Pancreas (tissue), 10 donors: Measurements from ENCODE around the gene IGFL3. TPM values are rescaled to one million over a fixed set of nuclear protein-coding genes. Genes with fewer than 3 reads are reported as not detected.
A peak's percentile ranks its signal among the peaks of the same experiment; 100 is the strongest.

Source experiments
- ATAC-seq, 4 donors: fragments of 200-7000 bp; cut with Tn5 transposase; one replicate each; pipeline versions ENCODE4 v1.8.0 to v1.9.1; 2020; ENCODE audit warnings: mild to moderate bottlenecking in 4 of 4, moderate library complexity in 4 of 4
- DNase-seq, 6 donors: peaks; one replicate each; pipeline ENCODE4 v3.0.0-alpha.2; 2020
- FAIRE-seq: peaks from 2 replicates; lab custom pipeline; 2012; peaks lifted over from hg19 to GRCh38; lab: Jason Lieb, UNC
- H3K27ac ChIP-seq, 4 donors: fragments of 200-600 bp; sonication (generic); 1 replicate in 3 of 4; 2 replicates in 1 of 4; pipeline versions ENCODE4 v1.5.0 to v1.8.0; 2020
- H3K27me3 ChIP-seq, 4 donors: fragments of 200-600 bp; one replicate each; pipeline ENCODE4 v1.8.0; 2021
- H3K36me3 ChIP-seq, 3 donors: fragments of 200-600 bp; sonication (generic) in 1 of 3; one replicate each; pipeline versions ENCODE4 v1.5.0 to v1.8.0; 2020 to 2021
- H3K4me1 ChIP-seq, 3 donors: fragments of 200-600 bp; one replicate each; pipeline ENCODE4 v1.8.0; 2021
- H3K4me3 ChIP-seq, 4 donors: fragments of 200-600 bp; sonication (generic) in 2 of 4; one replicate each; pipeline versions ENCODE4 v1.5.0 to v1.8.0; 2020 to 2021
- H3K9me3 ChIP-seq, 4 donors: fragments of 200-600 bp; one replicate each; pipeline ENCODE4 v1.8.0; 2021
- WGBS, 2 donors: extraction: QIAGEN DNeasy Blood & Tissue Kit; methylation state at CpG; one replicate each; pipeline ENCODE4 v1.1.7; 2013; 5-methylcytosine and 5-hydroxymethylcytosine counted together
- intact Hi-C, 3 donors: fragments of 100-400 bp; cut with DNase I; formaldehyde crosslinking; loops; one replicate each; pipeline versions ENCODE4 v1.11.1 to v1.14.2; 2022
- polyA plus RNA-seq, 2 donors: library from polyadenylated mRNA; stranded (reverse); fragments of 200-250 nt; gene quantifications; one replicate each; pipeline ENCODE4 v1.2.3, GENCODE V29; 2013
- total RNA-seq, 6 donors: library from RNA; stranded (reverse); fragmentation: NEBNext Ultra II Directional in 4 of 6; extraction: Animal tissue kit (Norgen Biotek cat#: 25700) in 4 of 6; gene quantifications; one replicate each; pipeline versions ENCODE4 v1.2.1 to v1.2.4, GENCODE V29; 2021 to 2023
- TF ChIP-seq, protein P1 (sequence below), 4 donors: fragments of 200-600 bp; sonication (generic) in 3 of 4; IDR thresholded peaks; one replicate each; pipeline versions ENCODE4 v1.5.0 to v1.8.0; 2021; ENCODE audit warnings: antibody characterized with exemption in 4 of 4
- donor health status: healthy with polysubstance abuse.
- donor health status: DM: no; HTN: no; CAD: no; lungs with moderate emphysema.
- donor health status: DM: no; HTN: no; CAD: no.
- donor health status: control.
- donor health status: control.
- donor health status: Bipolar disorder and iron deficiency.
- donor health status: DM: yes; HTN: yes; CAD: no.
- donor health status: DM: no; HTN: no; CAD: no.
- donor health status: DM: no; HTN: no; CAD: no.
- donor health status: DM: yes; HTN: yes; CAD: no.

IGFL3 gene
- total and polyA plus RNA-seq, 8 donors, result not detected

DNA sequence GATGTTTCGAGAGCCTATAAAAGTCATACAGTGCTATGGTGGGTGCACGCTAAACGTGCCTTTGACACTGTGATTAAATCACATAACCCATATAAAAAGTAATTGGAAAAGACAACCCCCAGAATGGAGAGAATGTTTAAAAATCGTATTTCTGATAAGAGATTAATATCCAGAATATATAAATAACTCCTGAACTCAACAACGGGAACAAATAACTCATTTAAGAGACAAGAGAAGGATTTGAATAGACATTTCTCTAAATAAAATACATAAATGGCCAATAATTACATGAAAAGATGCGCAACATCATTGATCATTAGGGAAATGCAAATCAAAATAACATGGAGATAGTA, 46.7 kb downstream of the IGFL3 start:
- intact Hi-C loops, result no loop called here
- no peaks in the 10 kb centered on the region for H3K36me3 ChIP-seq
- 14 to 16% methylated on average over 6 of the region's 6 CpGs for WGBS, 2 donors
- no peaks in the 10 kb centered on the region for H3K9me3 ChIP-seq
- TF ChIP-seq, protein P1, sequence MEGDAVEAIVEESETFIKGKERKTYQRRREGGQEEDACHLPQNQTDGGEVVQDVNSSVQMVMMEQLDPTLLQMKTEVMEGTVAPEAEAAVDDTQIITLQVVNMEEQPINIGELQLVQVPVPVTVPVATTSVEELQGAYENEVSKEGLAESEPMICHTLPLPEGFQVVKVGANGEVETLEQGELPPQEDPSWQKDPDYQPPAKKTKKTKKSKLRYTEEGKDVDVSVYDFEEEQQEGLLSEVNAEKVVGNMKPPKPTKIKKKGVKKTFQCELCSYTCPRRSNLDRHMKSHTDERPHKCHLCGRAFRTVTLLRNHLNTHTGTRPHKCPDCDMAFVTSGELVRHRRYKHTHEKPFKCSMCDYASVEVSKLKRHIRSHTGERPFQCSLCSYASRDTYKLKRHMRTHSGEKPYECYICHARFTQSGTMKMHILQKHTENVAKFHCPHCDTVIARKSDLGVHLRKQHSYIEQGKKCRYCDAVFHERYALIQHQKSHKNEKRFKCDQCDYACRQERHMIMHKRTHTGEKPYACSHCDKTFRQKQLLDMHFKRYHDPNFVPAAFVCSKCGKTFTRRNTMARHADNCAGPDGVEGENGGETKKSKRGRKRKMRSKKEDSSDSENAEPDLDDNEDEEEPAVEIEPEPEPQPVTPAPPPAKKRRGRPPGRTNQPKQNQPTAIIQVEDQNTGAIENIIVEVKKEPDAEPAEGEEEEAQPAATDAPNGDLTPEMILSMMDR (IDR thresholded peaks at IDR 0.05), result no peak
- no peak for DNase-seq
- peaks cover 0 to 6% (median 0%) of the 10 kb centered on the region in 3 donors for H3K4me1 ChIP-seq
- FAIRE-seq, result peak; percentile 20
- H3K27me3 ChIP-seq, result peaks cover 0 to 26% (median 10%) of the 10 kb centered on the region in 4 donors
- ATAC-seq, result no peak
- peak overlapping the region in 1 of 4 donors; percentile 39 for H3K4me3 ChIP-seq
- H3K27ac ChIP-seq, result no peak overlapping the region

DNA sequence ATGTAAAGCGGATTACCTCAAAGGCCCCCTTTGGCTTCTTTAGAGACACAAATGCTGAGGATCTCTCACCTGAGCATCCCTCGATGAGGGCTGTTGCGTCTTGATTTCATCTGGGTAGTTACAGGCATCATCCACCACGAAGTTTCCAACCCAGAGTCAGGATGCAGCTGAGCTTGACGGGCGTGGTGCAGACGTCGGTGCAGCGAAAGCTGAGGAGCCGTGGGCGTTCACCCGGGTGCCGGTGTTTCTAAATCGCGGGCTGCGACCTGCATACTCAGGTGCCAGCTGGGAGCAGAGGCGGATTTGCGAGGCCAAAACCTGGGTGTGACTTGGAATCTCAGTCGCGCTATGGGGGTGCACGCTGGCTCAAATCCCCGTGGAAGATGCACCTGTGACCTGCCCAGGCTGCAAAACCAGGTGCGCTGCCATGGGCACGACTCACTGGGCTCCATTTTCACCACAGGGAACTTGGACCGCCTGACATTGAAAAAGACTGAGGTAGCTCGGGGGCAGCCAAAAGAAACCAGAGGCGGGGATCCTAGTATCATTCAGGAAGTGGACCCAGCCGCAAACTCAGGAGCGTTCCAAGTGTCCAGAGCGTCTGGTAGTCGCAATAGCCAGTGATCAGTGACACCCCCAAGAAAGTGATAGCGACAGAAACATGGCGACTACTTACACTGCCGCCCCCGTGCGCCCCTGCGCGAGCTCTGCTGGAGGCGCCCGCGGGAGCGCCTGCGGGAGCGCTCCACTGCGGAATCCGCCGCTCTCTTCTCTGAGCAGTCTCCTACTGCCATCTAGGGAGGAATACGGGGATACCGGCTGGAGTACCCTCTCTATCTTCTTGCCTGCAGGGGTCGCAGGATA, 47.3 kb downstream of the IGFL3 start:
- FAIRE-seq, result no peak

DNA sequence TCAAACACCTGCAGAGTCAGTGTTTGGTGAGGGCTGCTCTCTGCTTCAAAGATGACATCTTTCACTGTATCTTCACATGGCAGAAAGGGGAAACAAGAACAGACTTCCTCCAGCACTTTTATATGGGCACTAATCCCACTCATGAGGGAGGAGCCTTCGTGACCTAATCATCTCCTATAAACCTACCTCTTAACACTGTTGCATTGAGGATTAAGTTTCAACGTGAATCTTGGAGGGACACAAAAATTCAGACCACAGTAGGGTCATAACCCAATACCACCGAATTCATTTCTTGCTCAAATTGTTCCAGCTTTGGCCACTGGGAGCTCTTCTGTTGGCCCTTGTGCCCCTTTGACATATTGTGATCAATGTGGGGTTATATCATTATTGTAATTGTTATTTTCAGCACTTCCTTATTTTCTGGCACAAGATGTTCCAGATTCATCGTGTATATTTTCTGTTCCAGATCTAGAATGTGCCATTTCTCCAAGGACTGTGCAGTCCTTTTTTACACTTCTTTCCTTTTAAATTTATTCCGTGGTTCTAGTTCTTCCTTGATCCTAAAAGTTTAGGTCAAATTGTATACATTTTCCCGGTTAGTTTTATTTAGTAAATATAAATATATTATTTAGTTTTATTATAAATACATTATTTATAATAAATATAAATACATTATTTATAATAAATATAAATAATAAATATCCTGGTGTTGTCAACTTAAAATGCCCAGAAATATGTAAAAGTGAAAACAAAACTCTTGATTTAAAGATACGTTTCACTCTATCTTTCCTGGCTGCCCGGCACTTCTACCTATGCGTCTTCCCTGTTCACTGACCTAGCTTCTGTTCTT, 48.2 kb downstream of the IGFL3 start:
- peaks cover 0 to 6% (median 0%) of the 10 kb centered on the region in 3 donors for H3K4me1 ChIP-seq
- H3K9me3 ChIP-seq, result no peaks in the 10 kb centered on the region
- intact Hi-C loops, result no loop called here
- WGBS, 2 donors, result 24 to 33% methylated on average over 9 of the region's 9 CpGs
- H3K27me3 ChIP-seq, result peaks cover 0 to 32% (median 10%) of the 10 kb centered on the region in 4 donors
- H3K36me3 ChIP-seq, result no peaks in the 10 kb centered on the region
- TF ChIP-seq, protein P1 (IDR thresholded peaks at IDR 0.05), result no peak
- no peak overlapping the region for H3K4me3 ChIP-seq
- no peak for DNase-seq
- no peak for ATAC-seq
- no peak overlapping the region for H3K27ac ChIP-seq
- peak; percentile 67 for FAIRE-seq

More for the DNA sequence above, 47.3 kb downstream of the IGFL3 start:
- H3K9me3 ChIP-seq, result no peaks in the 10 kb centered on the region
- 2% methylated on average over 50 of the region's 50 CpGs for WGBS, 2 donors
- TF ChIP-seq, protein P1 (IDR thresholded peaks at IDR 0.05), result peak; percentile 29 to 66 (median 49)
- peaks cover 0 to 27% (median 10%) of the 10 kb centered on the region in 4 donors for H3K27me3 ChIP-seq
- intact Hi-C loops, result no loop called here
- peak overlapping the region in 2 of 4 donors; percentile 20 to 39 for H3K4me3 ChIP-seq
- DNase-seq (peak; percentile 35 to 68 (median 46)), ATAC-seq (peak; percentile 84 to 96 (median 94))
- H3K36me3 ChIP-seq, result no peaks in the 10 kb centered on the region
- H3K4me1 ChIP-seq, result peaks cover 0 to 6% (median 0%) of the 10 kb centered on the region in 3 donors
- H3K27ac ChIP-seq, result no peak overlapping the region

DNA sequence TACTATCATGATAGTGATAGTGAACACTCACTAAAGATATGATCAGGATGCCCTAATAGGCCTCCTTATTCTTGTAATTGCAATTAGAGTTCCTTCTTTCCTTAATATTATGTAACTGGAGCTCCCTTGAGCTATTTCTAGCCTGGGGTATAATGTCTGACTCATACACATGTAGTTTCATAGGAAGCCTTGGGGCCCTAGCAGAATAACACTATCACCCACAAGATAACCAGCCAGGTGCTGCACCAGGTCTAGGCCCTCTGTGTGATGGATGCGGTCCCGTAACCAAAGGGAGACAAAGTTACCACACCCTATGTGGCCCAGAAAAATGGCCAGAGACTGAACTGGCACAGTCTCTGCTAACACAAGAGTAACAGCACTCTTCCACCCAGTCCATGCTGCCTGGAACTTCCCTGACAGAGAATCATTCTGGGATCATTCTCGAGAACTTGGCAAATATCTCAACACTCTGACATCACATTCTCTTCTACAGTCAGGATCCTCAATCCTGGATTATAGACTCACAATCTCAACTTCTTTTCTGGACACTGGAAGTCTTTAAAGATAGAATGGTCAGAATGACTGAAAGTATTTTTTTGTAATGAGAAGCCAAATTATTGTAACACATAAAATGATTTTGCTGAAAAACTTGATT, 51.1 kb downstream of the IGFL3 start:
- ATAC-seq (no peak), FAIRE-seq (no peak), DNase-seq (no peak)
- Histone ChIP-seq H3K9me3 (no peaks in the 10 kb centered on the region), H3K27ac (no peak overlapping the region), H3K27me3 (peaks cover 0 to 28% (median 10%) of the 10 kb centered on the region in 4 donors), H3K36me3 (no peaks in the 10 kb centered on the region), H3K4me3 (no peak overlapping the region), H3K4me1 (peaks cover 0 to 6% (median 0%) of the 10 kb centered on the region in 3 donors)
- intact Hi-C loops, result no loop called here
- TF ChIP-seq, protein P1 (IDR thresholded peaks at IDR 0.05), result no peak
- WGBS, 2 donors, result 75 to 83% methylated on average over 3 of the region's 3 CpGs

Other genes with a start within 250 kb of the IGFL3 start
- gene IRF2BP1, start 238.5 kb downstream of the IGFL3 start, total RNA-seq, result 10 to 100 TPM; 10.0 to 19.4 (median 14.7) TPM
- 10 to 100 TPM; 13.3 to 21.5 TPM for gene IRF2BP1, start 238.5 kb downstream of the IGFL3 start, polyA plus RNA-seq
- 1 to 10 TPM; 3.6 to 5.6 (median 4.4) TPM for gene MYPOP, start 222.1 kb downstream of the IGFL3 start, total RNA-seq
- gene MYPOP, start 222.1 kb downstream of the IGFL3 start, polyA plus RNA-seq, result 1 to 10 TPM; 5.2 to 6.9 TPM
- gene NANOS2, start 209.9 kb downstream of the IGFL3 start, total RNA-seq, result not detected
- gene NANOS2, start 209.9 kb downstream of the IGFL3 start, polyA plus RNA-seq, result not detected
- gene NOVA2, start 150.8 kb downstream of the IGFL3 start, total RNA-seq, result 1 to 10 TPM in 4 of 6 donors, under 1 TPM in 2; 0.43 to 1.5 (median 1.2) TPM
- gene NOVA2, start 150.8 kb downstream of the IGFL3 start, polyA plus RNA-seq, result 1 to 10 TPM; 1.7 to 2.6 TPM
- gene CCDC61, start 129.2 kb downstream of the IGFL3 start, total RNA-seq, result 10 to 100 TPM in 1 of 6 donors, 1 to 10 TPM in 5; 4.9 to 13.4 (median 8.4) TPM
- gene CCDC61, start 129.2 kb downstream of the IGFL3 start, polyA plus RNA-seq, result 10 to 100 TPM; 18.5 to 19.9 TPM
- under 1 TPM in 1 of 6 donors, not detected in 5; 0.20 TPM for gene PGLYRP1, start 101.6 kb downstream of the IGFL3 start, total RNA-seq
- gene PGLYRP1, start 101.6 kb downstream of the IGFL3 start, polyA plus RNA-seq, result not detected
- gene IGFL4, start 83.7 kb downstream of the IGFL3 start, total RNA-seq, result under 1 TPM in 2 of 6 donors, not detected in 4; 0.15 to 0.28 TPM
- under 1 TPM; 0.04 to 0.21 TPM for gene IGFL4, start 83.7 kb downstream of the IGFL3 start, polyA plus RNA-seq
- gene IGFL2, start 23.6 kb upstream of the IGFL3 start, total RNA-seq, result not detected
- not detected for gene IGFL2, start 23.6 kb upstream of the IGFL3 start, polyA plus RNA-seq
- not detected for gene IGFL1, start 105.1 kb upstream of the IGFL3 start, total RNA-seq
- not detected for gene IGFL1, start 105.1 kb upstream of the IGFL3 start, polyA plus RNA-seq
- gene HIF3A, start 172.4 kb upstream of the IGFL3 start, total RNA-seq, result 10 to 100 TPM in 1 of 6 donors, 1 to 10 TPM in 4, under 1 TPM in 1; 0.71 to 12.7 (median 5.1) TPM
- gene HIF3A, start 172.4 kb upstream of the IGFL3 start, polyA plus RNA-seq, result 10 to 100 TPM; 23.8 to 27.6 TPM
- 10 to 100 TPM; 16.7 to 28.0 (median 22.6) TPM for gene PPP5C, start 222.4 kb upstream of the IGFL3 start, total RNA-seq
- gene PPP5C, start 222.4 kb upstream of the IGFL3 start, polyA plus RNA-seq, result 10 to 100 TPM; 41.7 to 53.9 TPM